ENCODE data around the gene NUDCD3.
"Not testable (repeated sequence)": the region's sequence is repeated elsewhere in the genome, so short reads cannot be mapped to it uniquely, and the experiment has no call there.

Gene NUDCD3

GRCh38 chr7:44441079-44441478, 49.4 kb downstream of the NUDCD3 start:
- DNase-seq, result no peak

DNA sequence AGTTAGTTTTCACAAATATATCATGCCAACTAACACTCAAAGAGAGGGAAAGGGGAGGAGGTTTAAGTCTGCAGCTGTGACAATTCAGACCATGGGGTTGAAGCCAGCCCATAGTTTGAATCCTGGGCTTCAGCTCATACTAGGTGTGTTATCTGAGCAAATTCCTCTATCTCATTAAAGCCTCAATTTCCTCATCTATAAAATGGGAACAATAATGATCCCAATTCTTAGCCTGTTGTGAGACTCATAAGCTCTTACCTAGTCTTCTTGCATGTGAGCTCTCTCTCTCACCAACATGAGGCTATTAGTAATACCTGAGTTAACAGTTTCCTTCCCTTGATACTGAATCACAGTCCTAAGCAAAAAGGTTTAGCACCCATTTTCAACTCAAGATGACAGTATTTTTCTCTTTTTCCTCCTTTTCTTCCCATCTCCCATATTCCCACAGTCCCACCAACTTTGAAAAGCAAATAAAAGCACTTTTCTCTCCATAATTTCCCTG, 49.8 kb downstream of the NUDCD3 start:
- DNase-seq, result no peak

GRCh38 chr7:44439926-44440325, 50.5 kb downstream of the NUDCD3 start:
- no peak for DNase-seq

DNA sequence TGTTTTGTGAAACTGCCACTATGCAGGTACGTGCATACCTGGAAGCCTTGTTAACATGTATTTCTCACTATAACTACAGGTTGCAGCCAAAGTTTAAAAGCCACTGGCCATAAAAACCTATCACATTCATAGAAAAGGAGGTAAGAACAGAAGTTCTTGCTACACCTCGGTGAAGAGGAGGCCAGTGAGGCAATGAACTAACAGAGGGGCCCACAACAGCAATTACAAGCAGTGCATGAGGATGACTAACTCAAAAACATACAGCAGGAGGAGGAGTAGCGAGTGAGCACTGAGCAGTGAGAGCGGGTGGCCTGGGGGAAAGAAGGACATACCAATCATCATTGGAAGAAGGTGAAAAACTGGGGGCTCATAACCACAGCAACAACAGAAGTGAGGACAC, 51.6 kb downstream of the NUDCD3 start:
- DNase-seq, result peak; percentile 65

GRCh38 chr7:44434201-44434600, 56.3 kb downstream of the NUDCD3 start:
- no peak for DNase-seq

DNA sequence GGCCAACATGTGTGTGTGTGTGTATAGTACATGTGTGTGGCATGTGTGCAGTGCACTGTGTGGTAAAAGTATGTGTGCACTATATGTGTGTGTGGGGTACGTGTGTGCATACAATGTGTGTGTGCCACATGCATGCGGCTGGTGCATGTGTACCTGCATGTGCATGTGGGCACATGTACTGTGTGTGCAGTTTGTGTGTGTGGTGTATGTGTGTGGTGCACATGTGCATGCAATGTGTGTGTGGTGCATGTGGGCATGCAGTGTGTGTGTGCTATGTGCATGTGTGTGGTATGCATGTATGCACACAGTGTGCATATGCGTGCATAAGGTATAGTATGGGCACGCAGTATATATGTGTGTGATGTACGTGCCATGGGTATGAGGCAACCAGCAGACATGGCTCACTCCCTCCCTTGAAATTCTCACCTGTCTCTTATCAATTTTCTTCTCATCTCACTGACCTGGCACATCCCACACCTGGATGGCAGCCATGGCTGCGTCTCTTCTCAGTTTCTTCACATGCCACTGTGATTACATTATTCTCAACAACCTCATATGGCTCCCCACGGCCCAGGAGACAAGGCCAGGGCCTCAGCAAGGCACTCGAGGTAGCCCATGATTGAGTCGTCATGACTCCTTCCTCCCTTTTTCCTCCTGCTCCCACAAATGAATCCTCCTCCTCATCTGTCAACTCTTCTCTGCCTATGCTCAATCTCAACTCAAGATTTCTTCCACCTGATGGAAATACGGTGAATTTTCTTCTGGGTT, 57.0 kb downstream of the NUDCD3 start:
- DNase-seq, result no peak

GRCh38 chr7:44432381-44432977, 58.0 kb downstream of the NUDCD3 start:
- DNase-seq, result no peak

- peak; percentile 62 for DNase-seq
Measured at GRCh38 chr7:44431091-44431608, 59.3 kb downstream of the NUDCD3 start.

GRCh38 chr7:44430054-44430453, 60.4 kb downstream of the NUDCD3 start:
- DNase-seq, result no peak

- DNase-seq, result not testable (repeated sequence)
Measured at GRCh38 chr7:44424762-44425161, 65.7 kb downstream of the NUDCD3 start.

DNA sequence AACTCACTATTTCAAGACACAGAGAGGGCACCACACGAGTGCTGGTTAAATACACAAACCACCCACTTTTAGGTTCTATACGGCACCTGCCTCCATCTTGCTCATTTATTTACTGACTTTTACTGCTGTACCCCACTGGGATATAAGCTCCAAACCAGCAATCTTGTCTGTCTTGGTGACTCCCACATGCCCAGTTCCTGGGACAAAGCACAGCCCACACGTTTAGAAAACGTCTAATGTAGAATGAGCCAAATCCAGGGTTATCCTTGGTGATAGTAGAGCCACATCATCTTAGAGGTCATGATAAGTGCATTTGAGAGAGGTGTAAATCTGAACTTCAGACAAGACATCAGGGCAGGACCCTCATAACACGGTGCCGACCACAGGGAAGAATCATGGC, 73.5 kb downstream of the NUDCD3 start:
- DNase-seq, result no peak

DNA sequence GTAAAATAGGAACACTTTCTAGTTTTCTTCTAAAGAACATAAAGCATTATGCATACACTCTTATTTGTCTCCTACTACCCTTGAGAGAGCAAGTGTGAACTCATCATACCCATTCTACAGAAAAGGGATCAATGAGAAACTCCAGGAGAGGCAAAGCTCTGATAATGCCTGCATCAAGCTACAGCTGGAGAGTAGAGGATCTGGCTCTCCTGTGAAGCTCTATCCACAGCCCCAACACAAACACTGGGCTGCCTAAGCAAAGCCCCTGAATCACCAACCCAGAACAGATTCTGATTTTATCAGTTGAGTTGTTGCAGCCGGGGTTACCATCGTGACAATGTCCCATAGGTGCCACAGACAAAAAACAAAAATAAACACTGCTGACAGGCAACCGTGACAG, 74.9 kb downstream of the NUDCD3 start:
- DNase-seq, result peak; percentile 50

- DNase-seq, result no peak
Measured at GRCh38 chr7:44415047-44415446, 75.4 kb downstream of the NUDCD3 start.

DNA sequence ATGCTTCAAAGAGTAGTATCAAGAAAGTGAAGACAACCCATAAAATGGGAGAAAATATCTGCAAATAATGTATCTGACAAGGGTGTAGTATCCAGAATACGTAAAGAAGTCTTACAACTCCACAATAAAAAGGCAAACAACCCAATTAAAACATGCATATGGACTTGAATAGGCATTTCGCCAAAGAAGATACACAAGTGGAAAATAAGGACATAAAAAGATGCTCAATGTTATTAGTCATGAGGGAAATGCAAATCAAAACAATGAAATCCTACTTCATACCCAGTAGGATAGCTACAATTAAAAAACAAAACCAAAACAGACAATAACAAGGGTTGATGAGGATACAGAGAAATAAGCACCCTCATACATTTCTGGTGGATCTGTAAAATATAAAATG, 79.2 kb downstream of the NUDCD3 start:
- no peak for DNase-seq

DNA sequence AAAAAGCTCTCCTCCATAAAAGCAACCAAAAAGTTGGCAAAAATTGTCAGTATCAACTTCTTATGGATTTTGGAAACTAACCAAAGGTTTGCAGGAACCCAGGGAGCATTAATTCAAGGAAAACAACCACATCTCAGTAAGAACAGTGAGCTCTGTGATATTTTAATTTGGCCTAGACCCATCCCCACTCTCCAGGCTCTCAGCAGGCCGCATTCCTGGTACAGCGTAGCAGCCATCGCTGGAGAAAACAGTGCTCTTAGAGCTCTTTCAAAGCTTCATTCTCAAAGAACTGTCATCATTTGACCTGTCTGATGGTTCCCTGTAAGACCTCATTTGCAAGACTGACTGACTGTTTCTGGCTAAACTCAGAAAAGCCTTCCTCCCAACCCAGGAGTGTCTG, 81.9 kb downstream of the NUDCD3 start:
- peak; percentile 53 for DNase-seq

GRCh38 chr7:44403775-44404174, 86.7 kb downstream of the NUDCD3 start:
- DNase-seq, result peak; percentile 32

DNA sequence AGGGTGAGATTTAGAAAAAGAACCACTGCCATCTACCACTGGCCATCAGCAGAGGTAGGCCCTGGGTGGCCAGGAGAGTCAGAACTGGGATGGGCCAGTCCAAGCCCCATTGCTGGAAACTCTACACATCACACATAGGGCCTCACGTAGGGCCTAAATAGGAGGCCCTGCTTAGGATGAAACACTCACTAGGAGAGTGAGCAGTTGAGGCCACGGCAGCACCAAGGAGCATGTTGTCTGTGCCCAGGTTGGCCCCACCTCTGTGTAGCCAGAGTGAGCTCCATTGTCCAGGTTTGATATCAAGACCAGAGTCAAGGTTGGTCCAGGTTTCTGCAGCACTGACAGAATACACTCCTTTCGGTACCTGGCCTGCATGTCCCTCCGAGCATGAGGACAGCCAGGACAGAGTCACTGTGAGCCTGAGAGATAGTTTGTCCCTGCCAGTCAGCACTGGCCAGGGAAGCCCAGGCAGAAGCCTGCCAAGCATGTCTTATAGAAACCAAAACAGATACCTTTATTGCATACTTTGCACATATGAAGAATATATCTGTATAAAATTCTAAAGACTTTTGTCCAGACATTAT, 87.2 kb downstream of the NUDCD3 start:
- no peak for DNase-seq

DNA sequence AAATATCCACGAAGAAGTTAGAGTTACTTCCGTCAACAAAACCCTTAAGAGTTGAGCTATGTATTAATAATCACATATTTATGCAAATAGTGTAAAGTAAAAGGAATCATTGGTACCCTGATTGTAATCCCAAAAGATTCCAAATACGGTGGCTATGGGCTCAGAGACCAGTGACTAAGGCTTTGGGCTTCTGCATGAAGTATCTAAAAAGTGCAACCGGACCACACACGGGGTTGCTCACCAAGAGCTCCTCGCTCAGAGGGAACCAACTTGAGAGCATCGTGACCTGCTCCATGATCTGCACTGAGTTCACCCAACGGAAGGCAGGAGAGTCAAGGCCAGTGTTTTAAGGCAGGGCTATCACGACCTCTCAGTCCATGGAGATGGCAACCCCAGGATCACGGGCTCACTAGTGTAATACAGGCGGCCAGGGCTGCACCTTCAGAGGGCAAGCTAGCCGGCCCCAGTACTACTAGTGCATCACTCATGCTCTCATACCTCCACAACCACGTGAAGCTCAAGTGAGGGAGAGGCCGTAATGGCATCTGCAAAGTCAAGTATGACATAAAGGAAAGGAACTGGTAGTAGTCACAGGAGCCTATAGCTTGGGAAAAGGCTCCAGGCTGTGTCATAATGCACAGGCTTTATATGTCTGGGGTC, 87.9 kb downstream of the NUDCD3 start:
- DNase-seq, result peak; percentile 35

- DNase-seq, result no peak
Measured at GRCh38 chr7:44401692-44402091, 88.8 kb downstream of the NUDCD3 start.

GRCh38 chr7:44400033-44400511, 90.4 kb downstream of the NUDCD3 start:
- DNase-seq, result no peak

GRCh38 chr7:44398953-44399574, 91.4 kb downstream of the NUDCD3 start:
- peak; percentile 35 for DNase-seq

- DNase-seq, result no peak
Measured at GRCh38 chr7:44398511-44398911, 91.9 kb downstream of the NUDCD3 start.
